SU-DHL-6 (cell line): ENCODE results near the gene TMEM82.

ENCODE experiments used
- H2AFZ ChIP-seq: fragments of 200-600 bp; sonication (generic); 2 replicates; pipeline ENCODE4 v1.6.1; 2014; ENCODE audit warnings: low read depth, mild to moderate bottlenecking, moderate library complexity, mixed read lengths, antibody characterized with exemption, low read length; ENCODE audit not compliant: severe bottlenecking
- H3F3A ChIP-seq: fragments of 200-600 bp; shearing (Covaris generic); 2 replicates; pipeline ENCODE4 v1.6.0; 2016; ENCODE audit warnings: antibody characterized with exemption, mild to moderate bottlenecking; ENCODE audit not compliant: insufficient read depth
- H3K27ac ChIP-seq: fragments of 200-600 bp; sonication (generic); 2 replicates; pipeline ENCODE4 v1.5.1; 2016; ENCODE audit warnings: low read depth, mild to moderate bottlenecking, low read length, moderate library complexity, mixed read lengths
- H3K27me3 ChIP-seq: fragments of 200-600 bp; sonication (generic), shearing (Covaris generic); 2 replicates; pipeline ENCODE4 v1.6.0; 2014; ENCODE audit warnings: mild to moderate bottlenecking, low read length
- H3K36me3 ChIP-seq: fragments of 200-600 bp; sonication (generic); 2 replicates; pipeline ENCODE4 v1.6.1; 2014; ENCODE audit warnings: mild to moderate bottlenecking, low read length, mixed read lengths
- H3K4me2 ChIP-seq: fragments of 300-600, 200-600 bp; shearing (Covaris generic), sonication (generic); 2 replicates; pipeline ENCODE4 v1.6.0; 2014; ENCODE audit warnings: low read length, low read depth, mild to moderate bottlenecking; ENCODE audit not compliant: poor library complexity, severe bottlenecking
- H3K4me3 ChIP-seq: fragments of 200-600 bp; sonication (generic); 2 replicates; pipeline ENCODE4 v1.5.1; 2014; ENCODE audit warnings: antibody characterized with exemption, low read length, mild to moderate bottlenecking, mixed read lengths; ENCODE audit not compliant: insufficient read depth, poor library complexity, severe bottlenecking
- H3K79me2 ChIP-seq: fragments of 200-600 bp; sonication (generic); 2 replicates; pipeline ENCODE4 v1.6.1; 2014; ENCODE audit warnings: mild to moderate bottlenecking, low read length, moderate library complexity; ENCODE audit not compliant: insufficient read depth
- H3K9ac ChIP-seq: fragments of 200-600 bp; sonication (generic); 2 replicates; pipeline ENCODE4 v1.7.0; 2014; ENCODE audit warnings: mild to moderate bottlenecking, low read length
- H3K9me2 ChIP-seq: fragments of 200-600 bp; sonication (generic); replicated peaks from 2 replicates; pipeline ENCODE4 v1.6.1; 2014; ENCODE audit warnings: low read length; ENCODE audit not compliant: insufficient read depth
- H3K9me3 ChIP-seq: fragments of 200-600 bp; sonication (generic); 2 replicates; pipeline ENCODE4 v1.6.1; 2014; ENCODE audit warnings: low read length, mixed read lengths; ENCODE audit not compliant: insufficient read depth
- H4K20me1 ChIP-seq: fragments of 200-600 bp; sonication (generic); 2 replicates; pipeline ENCODE4 v1.6.1; 2014; ENCODE audit warnings: low read depth, mild to moderate bottlenecking, antibody characterized with exemption, low read length, moderate library complexity, mixed read lengths
- CTCF ChIP-seq: fragments of 200-600 bp; sonication (generic); IDR thresholded peaks from one replicate; pipeline ENCODE4 v1.5.1; 2017; ENCODE audit warnings: antibody characterized with exemption, mild to moderate bottlenecking, low read length, moderate library complexity; ENCODE audit not compliant: insufficient read depth, poor library complexity, severe bottlenecking
- EZH2phosphoT487 ChIP-seq: fragments of 200-600 bp; sonication (generic), shearing (Covaris generic); conservative IDR thresholded peaks from 2 replicates; pipeline ENCODE4 v1.6.1; 2018; ENCODE audit warnings: mild to moderate bottlenecking, antibody characterized with exemption, low read length, moderate library complexity, mixed read lengths

The TMEM82 gene

GRCh38 chr1:15719381-15720120 is 22.7 kb upstream of the TMEM82 start:
- no peaks in the 10 kb centered on the region for H3K36me3 ChIP-seq
- H3K9ac ChIP-seq = no peak overlapping the region
- no peaks in the 10 kb centered on the region for H3K9me3 ChIP-seq
- H3K4me2 ChIP-seq = no peak overlapping the region
- no peaks in the 10 kb centered on the region for H3K27me3 ChIP-seq
- H3K27ac ChIP-seq = no peak overlapping the region
- H2AFZ ChIP-seq = no peak overlapping the region
- no peak for TF ChIP-seq EZH2phosphoT487
- no peak for TF ChIP-seq CTCF
- no peaks in the 10 kb centered on the region for H3K9me2 ChIP-seq
- H3K4me3 ChIP-seq = no peak overlapping the region
- no peaks in the 10 kb centered on the region for H4K20me1 ChIP-seq
- no peaks in the 10 kb centered on the region for H3F3A ChIP-seq
- no peaks in the 10 kb centered on the region for H3K79me2 ChIP-seq

GRCh38 chr1:15720861-15721260 is 21.4 kb upstream of the TMEM82 start:
- Histone ChIP-seq H3K9me3 (no peaks in the 10 kb centered on the region), H3K9me2 (no peaks in the 10 kb centered on the region), H3K4me2 (no peak overlapping the region), H4K20me1 (no peaks in the 10 kb centered on the region), H3K27ac (no peak overlapping the region), H3K4me3 (no peak overlapping the region), H3F3A (no peaks in the 10 kb centered on the region), H3K36me3 (no peaks in the 10 kb centered on the region), H3K27me3 (no peaks in the 10 kb centered on the region), H2AFZ (no peak overlapping the region), H3K9ac (no peak overlapping the region), H3K79me2 (no peaks in the 10 kb centered on the region)
- TF ChIP-seq CTCF = no peak
- TF ChIP-seq EZH2phosphoT487 = no peak

GRCh38 chr1:15722411-15722810 is 19.9 kb upstream of the TMEM82 start:
- Histone ChIP-seq H3K9me2 (no peaks in the 10 kb centered on the region), H3K9ac (no peak overlapping the region), H4K20me1 (no peaks in the 10 kb centered on the region), H3K4me3 (no peak overlapping the region), H3K4me2 (no peak overlapping the region), H3K27ac (no peak overlapping the region), H3K27me3 (no peaks in the 10 kb centered on the region), H3K79me2 (no peaks in the 10 kb centered on the region), H3F3A (no peaks in the 10 kb centered on the region), H2AFZ (no peak overlapping the region), H3K36me3 (no peaks in the 10 kb centered on the region), H3K9me3 (no peaks in the 10 kb centered on the region)
- no peak for TF ChIP-seq CTCF
- TF ChIP-seq EZH2phosphoT487 = no peak
